GM12892 (cell line): ENCODE data around the gene RAPGEF1.

Experiments used
- POLR2A ChIP-seq: IDR thresholded peaks from 2 replicates; pipeline ENCODE4 v1.6.1; 2011; ENCODE audit warnings: low read depth, low read length, control low read depth
- TAF1 ChIP-seq: IDR thresholded peaks from 2 replicates; pipeline ENCODE4 v1.6.1; 2011; ENCODE audit warnings: low read depth, mild to moderate bottlenecking, control low read depth, low read length, borderline replicate concordance

GRCh38 chr9:131769361-131769760, 29.5 kb upstream of the RAPGEF1 start:
- no peak for TF ChIP-seq POLR2A
- TF ChIP-seq TAF1, result no peak
